HepG2 (cell line): ENCODE results near the gene CIITA. TPM values are rescaled to one million over a fixed set of nuclear protein-coding genes. Genes with fewer than 3 reads are reported as not detected.

ENCODE experiments used
- E2F2 ChIP-seq: sonication (generic); formaldehyde crosslinking; IDR thresholded peaks from 2 replicates; pipeline ENCODE4 v1.4.0; 2020; ENCODE audit warnings: missing genetic modification reagents, borderline replicate concordance
- ELF1 ChIP-seq: sonication (generic); formaldehyde crosslinking; IDR thresholded peaks from 2 replicates; pipeline ENCODE4 v1.4.0; 2020; ENCODE audit warnings: missing genetic modification reagents
- GABPA ChIP-seq, 2 experiments: IDR thresholded peaks; 2 replicates each; pipeline ENCODE4 v1.6.1; 2011 to 2016; ENCODE audit warnings: low read depth in 2 of 2, low read length in 1 of 2, missing biosample characterization in 1 of 2, missing genetic modification characterization in 1 of 2
- HOXD1 ChIP-seq: sonication (generic); formaldehyde crosslinking; IDR thresholded peaks from 2 replicates; pipeline ENCODE4 v1.5.0; 2020; ENCODE audit warnings: missing genetic modification reagents
- IKZF4 ChIP-seq: sonication (generic); formaldehyde crosslinking; IDR thresholded peaks from 2 replicates; pipeline ENCODE4 v1.5.1; 2020; ENCODE audit warnings: borderline replicate concordance, mild to moderate bottlenecking, low read depth, missing genetic modification reagents; ENCODE audit errors: not compliant biosample characterization
- IRF2 ChIP-seq: IDR thresholded peaks from 2 replicates; pipeline ENCODE4 v1.6.1; 2018; ENCODE audit warnings: missing genetic modification reagents, missing compliant biosample characterization
- JUND ChIP-seq: sonication (generic); formaldehyde crosslinking; IDR thresholded peaks from 2 replicates; pipeline ENCODE4 v1.8.0; 2022; ENCODE audit warnings: mild to moderate bottlenecking, missing genetic modification reagents
- MTF2 ChIP-seq: sonication (generic); formaldehyde crosslinking; IDR thresholded peaks from 2 replicates; pipeline ENCODE4 v1.5.0; 2020; ENCODE audit warnings: missing genetic modification reagents, borderline replicate concordance
- SRSF4 ChIP-seq: fragments of 200-400 bp; formaldehyde crosslinking; IDR thresholded peaks from one replicate; pipeline ENCODE4 v1.6.1; 2018; ENCODE audit warnings: mild to moderate bottlenecking, low read depth, low read length, moderate library complexity; ENCODE audit not compliant: poor library complexity, severe bottlenecking
- ZNF3 ChIP-seq: IDR thresholded peaks from 2 replicates; pipeline ENCODE4 v1.7.0; 2017; ENCODE audit warnings: inconsistent platforms
- ZNF737 ChIP-seq: sonication (generic); formaldehyde crosslinking; IDR thresholded peaks from 2 replicates; pipeline ENCODE4 v1.5.0; 2020; ENCODE audit warnings: missing genetic modification reagents, mild to moderate bottlenecking, borderline replicate concordance
- ZNF879 ChIP-seq: sonication (generic); formaldehyde crosslinking; IDR thresholded peaks from 2 replicates; pipeline ENCODE4 v1.8.1; 2023; ENCODE audit warnings: missing genetic modification reagents
- ZNF883 ChIP-seq: sonication (generic); formaldehyde crosslinking; IDR thresholded peaks from 2 replicates; pipeline ENCODE4 v1.5.1; 2020; ENCODE audit warnings: mild to moderate bottlenecking, missing genetic modification reagents; ENCODE audit errors: not compliant biosample characterization
- polyA plus RNA-seq, 8 experiments: library from polyadenylated mRNA; depleted of rRNA in 3 of 8; stranded (reverse) in 7 of 8; unstranded in 1 of 8; fragments of >200 nt; fragmentation: Illumina TruSeq in 4 of 8; extraction: Trizol in 4 of 8; gene quantifications; 2 replicates each; pipeline versions ENCODE4 v1.2.1 to v1.2.3, GENCODE V29; 2011 to 2016; ENCODE audit warnings: low read depth in 4 of 8, missing spikeins in 1 of 8, mixed read lengths in 1 of 8; ENCODE audit not compliant: insufficient read depth in 1 of 8
- total RNA-seq, 5 experiments: library from RNA; depleted of rRNA; stranded (reverse); fragments of >200 nt; fragmentation: Illumina TruSeq; extraction: Trizol; gene quantifications; 2 replicates each; pipeline ENCODE4 v1.2.3, GENCODE V29; 2016; ENCODE audit warnings: low read depth in 1 of 5
- TF ChIP-seq, protein P1 (sequence below): sonication (generic); formaldehyde crosslinking; IDR thresholded peaks from 2 replicates; pipeline ENCODE4 v1.8.0; 2023; ENCODE audit warnings: mild to moderate bottlenecking, missing genetic modification reagents
- TF ChIP-seq, protein P2 (sequence below): sonication (generic); formaldehyde crosslinking; IDR thresholded peaks from 2 replicates; pipeline ENCODE4 v1.4.0; 2020; ENCODE audit warnings: mild to moderate bottlenecking, missing genetic modification reagents
- TF ChIP-seq, protein P3 (sequence below): sonication (generic); formaldehyde crosslinking; IDR thresholded peaks from 2 replicates; pipeline ENCODE4 v1.4.0; 2020; ENCODE audit warnings: missing genetic modification reagents
- TF ChIP-seq, protein P4 (sequence below): sonication (generic); formaldehyde crosslinking; IDR thresholded peaks from 2 replicates; pipeline ENCODE4 v1.9.0; 2022; ENCODE audit warnings: missing genetic modification reagents, mild to moderate bottlenecking, borderline replicate concordance

Gene CIITA
- total and polyA plus RNA-seq, 2 of the 13 experiments (the other 11 are each of a cell fraction or from before 2014, with no cell fraction given): 0.08 to 0.09 TPM

- TF ChIP-seq IKZF4 (peak; percentile 94), GABPA (IDR thresholded peaks at IDR 0.05; ENCODE audit: low read depth, low read length) (no peak), GABPA (CRISPR knock-in tag; IDR thresholded peaks at IDR 0.05; ENCODE audit: low read depth) (peak; percentile 49), IRF2 (CRISPR knock-in tag) (peak; percentile 83; the same call in 1 of the 2 replicates), ZNF879 (CRISPR knock-in tag) (no peak), ZNF3 (CRISPR knock-in tag) (peak; percentile 64; the same call in 1 of the 2 replicates), ZNF737 (CRISPR knock-in tag) (peak; percentile 97), SRSF4 (no peak), ZNF883 (CRISPR knock-in tag) (peak; percentile 94), E2F2 (CRISPR knock-in tag) (peak; percentile 91; the same call in 1 of the 2 replicates), MTF2 (CRISPR knock-in tag) (no peak), JUND (CRISPR knock-in tag) (no peak), HOXD1 (peak; percentile 84; the same call in 1 of the 2 replicates), ELF1 (CRISPR knock-in tag) (0 out of 2 replicates have a peak, but pooled peaks have one; percentile 24)
- TF ChIP-seq, protein P1, sequence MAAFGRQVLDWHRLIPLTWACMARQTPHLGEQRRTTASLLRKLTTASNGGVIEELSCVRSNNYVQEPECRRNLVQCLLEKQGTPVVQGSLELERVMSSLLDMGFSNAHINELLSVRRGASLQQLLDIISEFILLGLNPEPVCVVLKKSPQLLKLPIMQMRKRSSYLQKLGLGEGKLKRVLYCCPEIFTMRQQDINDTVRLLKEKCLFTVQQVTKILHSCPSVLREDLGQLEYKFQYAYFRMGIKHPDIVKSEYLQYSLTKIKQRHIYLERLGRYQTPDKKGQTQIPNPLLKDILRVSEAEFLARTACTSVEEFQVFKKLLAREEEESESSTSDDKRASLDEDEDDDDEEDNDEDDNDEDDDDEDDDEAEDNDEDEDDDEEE: 0 out of 2 replicates have a peak, but pooled peaks have one; percentile 89
- TF ChIP-seq, protein P2, sequence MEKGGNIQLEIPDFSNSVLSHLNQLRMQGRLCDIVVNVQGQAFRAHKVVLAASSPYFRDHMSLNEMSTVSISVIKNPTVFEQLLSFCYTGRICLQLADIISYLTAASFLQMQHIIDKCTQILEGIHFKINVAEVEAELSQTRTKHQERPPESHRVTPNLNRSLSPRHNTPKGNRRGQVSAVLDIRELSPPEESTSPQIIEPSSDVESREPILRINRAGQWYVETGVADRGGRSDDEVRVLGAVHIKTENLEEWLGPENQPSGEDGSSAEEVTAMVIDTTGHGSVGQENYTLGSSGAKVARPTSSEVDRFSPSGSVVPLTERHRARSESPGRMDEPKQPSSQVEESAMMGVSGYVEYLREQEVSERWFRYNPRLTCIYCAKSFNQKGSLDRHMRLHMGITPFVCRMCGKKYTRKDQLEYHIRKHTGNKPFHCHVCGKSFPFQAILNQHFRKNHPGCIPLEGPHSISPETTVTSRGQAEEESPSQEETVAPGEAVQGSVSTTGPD (CRISPR knock-in tag): no peak
- TF ChIP-seq, protein P3, sequence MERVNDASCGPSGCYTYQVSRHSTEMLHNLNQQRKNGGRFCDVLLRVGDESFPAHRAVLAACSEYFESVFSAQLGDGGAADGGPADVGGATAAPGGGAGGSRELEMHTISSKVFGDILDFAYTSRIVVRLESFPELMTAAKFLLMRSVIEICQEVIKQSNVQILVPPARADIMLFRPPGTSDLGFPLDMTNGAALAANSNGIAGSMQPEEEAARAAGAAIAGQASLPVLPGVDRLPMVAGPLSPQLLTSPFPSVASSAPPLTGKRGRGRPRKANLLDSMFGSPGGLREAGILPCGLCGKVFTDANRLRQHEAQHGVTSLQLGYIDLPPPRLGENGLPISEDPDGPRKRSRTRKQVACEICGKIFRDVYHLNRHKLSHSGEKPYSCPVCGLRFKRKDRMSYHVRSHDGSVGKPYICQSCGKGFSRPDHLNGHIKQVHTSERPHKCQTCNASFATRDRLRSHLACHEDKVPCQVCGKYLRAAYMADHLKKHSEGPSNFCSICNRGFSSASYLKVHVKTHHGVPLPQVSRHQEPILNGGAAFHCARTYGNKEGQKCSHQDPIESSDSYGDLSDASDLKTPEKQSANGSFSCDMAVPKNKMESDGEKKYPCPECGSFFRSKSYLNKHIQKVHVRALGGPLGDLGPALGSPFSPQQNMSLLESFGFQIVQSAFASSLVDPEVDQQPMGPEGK (CRISPR knock-in tag): peak; percentile 60; the same call in 1 of the 2 replicates
- TF ChIP-seq, protein P4, sequence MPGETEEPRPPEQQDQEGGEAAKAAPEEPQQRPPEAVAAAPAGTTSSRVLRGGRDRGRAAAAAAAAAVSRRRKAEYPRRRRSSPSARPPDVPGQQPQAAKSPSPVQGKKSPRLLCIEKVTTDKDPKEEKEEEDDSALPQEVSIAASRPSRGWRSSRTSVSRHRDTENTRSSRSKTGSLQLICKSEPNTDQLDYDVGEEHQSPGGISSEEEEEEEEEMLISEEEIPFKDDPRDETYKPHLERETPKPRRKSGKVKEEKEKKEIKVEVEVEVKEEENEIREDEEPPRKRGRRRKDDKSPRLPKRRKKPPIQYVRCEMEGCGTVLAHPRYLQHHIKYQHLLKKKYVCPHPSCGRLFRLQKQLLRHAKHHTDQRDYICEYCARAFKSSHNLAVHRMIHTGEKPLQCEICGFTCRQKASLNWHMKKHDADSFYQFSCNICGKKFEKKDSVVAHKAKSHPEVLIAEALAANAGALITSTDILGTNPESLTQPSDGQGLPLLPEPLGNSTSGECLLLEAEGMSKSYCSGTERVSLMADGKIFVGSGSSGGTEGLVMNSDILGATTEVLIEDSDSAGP: peak; percentile 44; the same call in 1 of the 2 replicates
Measured at GRCh38 chr16:10895053-10895946, 18.3 kb downstream of the CIITA start (continued).
